Stomach (tissue), 4 donors: ENCODE results near the gene ALG11.

Experiments used
- CTCF ChIP-seq, 7 experiments: fragments of 450-650 bp in 4 of 7; fragments of 200-600 bp in 3 of 7; sonication (generic) in 3 of 7; IDR thresholded peaks; one replicate each; pipeline ENCODE4 v1.5.1; 2016 to 2019; ENCODE audit warnings: antibody characterized with exemption in 7 of 7, control low read depth in 2 of 7, mild to moderate bottlenecking in 1 of 7
- POLR2A ChIP-seq, 4 donors: fragments of 450-650 bp; IDR thresholded peaks; one replicate each; pipeline ENCODE4 v1.6.1; 2016; ENCODE audit warnings: antibody characterized with exemption in 4 of 4, control low read depth in 2 of 4, mild to moderate bottlenecking in 1 of 4, moderate library complexity in 1 of 4

GRCh38 chr13:51995677-51996551 lies 16.3 kb upstream of the ALG11 start:
- TF ChIP-seq CTCF (IDR thresholded peaks at IDR 0.05), result no peak
- TF ChIP-seq POLR2A (IDR thresholded peaks at IDR 0.05), result no peak
